ENCODE results near the gene F2R. TPM values are rescaled to one million over a fixed set of nuclear protein-coding genes. Genes with fewer than 3 reads are reported as not detected.

F2R gene
- total and polyA plus RNA-seq, 10 of the 15 experiments (the other 5 are each of a cell fraction or from before 2014, with no cell fraction given), result 1.8 to 75.4 (median 8.0) TPM

- H3K9me3 ChIP-seq (replicated peaks; ENCODE audit: control insufficient read depth, insufficient read depth, low read length), result no peaks in the 10 kb centered on the region
- no peaks in the 10 kb centered on the region for H3K79me2 ChIP-seq (ENCODE audit: control insufficient read depth, insufficient read depth, low read length)
- TF ChIP-seq ZBTB40 (IDR thresholded peaks at IDR 0.05; ENCODE audit: borderline replicate concordance), result no peak
- no peak for TF ChIP-seq NFYA (IDR thresholded peaks at IDR 0.05; ENCODE audit: borderline replicate concordance, low read depth, low read length)
- POLR2A ChIA-PET, result interaction anchor here (0.6 kb wide), 1 partner anchor 43 kb away, joined by 5 read pairs; no protein-coding TSS in a partner anchor
- SMC1A ChIA-PET (ENCODE audit: uncharacterized antibody, unreplicated experiment), result interaction anchor here (1.5 to 7.6 kb wide), 4 partner anchors 13 to 171 kb away, joined by 4 to 154 read pairs (median 71); partner anchors contain the start of gene F2R
- no peaks in the 10 kb centered on the region for H3K27me3 ChIP-seq (replicated peaks in 1 of 2; ENCODE audit: control insufficient read depth in 2 of 2, insufficient read depth in 2 of 2, low read length in 1 of 2)
- BruUV-seq (replicated peaks), result no TSS peak
- intact Hi-C loops (cut with micrococcal nuclease; ENCODE audit: unreplicated experiment) (no loop called here), in situ Hi-C loops (cut with MboI) (loop anchor here (10.0 kb wide), 1 partner anchor 367 kb away; the partner anchor contains the start of gene IQGAP2)
- H3K4me1 ChIP-seq (ENCODE audit: control insufficient read depth, insufficient read depth, low read length), result no peaks in the 10 kb centered on the region
- 64% methylated on average over 3 of the region's 3 CpGs for WGBS (ENCODE audit: insufficient coverage, insufficient replicate concordance, low lambda C conversion rate, missing lambda C conversion rate)
- CTCF ChIA-PET, result interaction anchor here (1.0 to 6.8 kb wide), 3 partner anchors 32 to 171 kb away, joined by 6 to 239 read pairs (median 122); partner anchors contain the start of gene F2R
- H3K9ac ChIP-seq (ENCODE audit: control insufficient read depth, insufficient read depth, low read length), result no peak overlapping the region
- no peak overlapping the region for H3K4me2 ChIP-seq (ENCODE audit: control insufficient read depth, insufficient read depth)
- no peaks in the 10 kb centered on the region for H4K20me1 ChIP-seq (ENCODE audit: control insufficient read depth, insufficient read depth)
- no peak for FAIRE-seq
- H3K4me3 ChIP-seq, result no peak overlapping the region
- no peak for ATAC-seq
- RAD21 ChIA-PET (ENCODE audit: unreplicated experiment), result interaction anchor here (3.5 kb wide), 1 partner anchor 54 kb away, joined by 59 read pairs; no protein-coding TSS in a partner anchor
- no peak overlapping the region for H3K27ac ChIP-seq (ENCODE audit: control insufficient read depth, insufficient read depth)
- no peaks in the 10 kb centered on the region for H3K36me3 ChIP-seq (ENCODE audit: control insufficient read depth in 2 of 2, insufficient read depth in 2 of 2, low read length in 1 of 2)
- no peak for DNase-seq (ENCODE audit: low read depth, low spot score)
- no peak overlapping the region for H2AFZ ChIP-seq (ENCODE audit: control insufficient read depth, low read depth, low read length)
These were observed 55.9 kb downstream of the F2R start for GRCh38 chr5:76771705-76772405.
